GM19452 (cell line): Measurements from ENCODE around the gene DAPK3.

Source experiments
- ATAC-seq: cut with Tn5 transposase; IDR thresholded peaks from one replicate; pipeline ENCODE4 v1.9.1; 2021; ENCODE audit not compliant: unreplicated experiment

Gene DAPK3

GRCh38 chr19:3919793-3920192 lies 51.1 kb downstream of the DAPK3 start:
- ATAC-seq, result no peak

- no peak for ATAC-seq
Observed at GRCh38 chr19:3916033-3916432, 54.9 kb downstream of the DAPK3 start.

- ATAC-seq, result no peak
Observed at GRCh38 chr19:3914199-3914598, 56.7 kb downstream of the DAPK3 start.

- ATAC-seq, result no peak
Observed at GRCh38 chr19:3910105-3910504, 60.8 kb downstream of the DAPK3 start.
